GM21526 (cell line): Measurements from ENCODE around the gene ZNF554.
"Not testable (repeated sequence)": the region's sequence is repeated elsewhere in the genome, so short reads cannot be mapped to it uniquely, and the experiment has no call there.

Experiments used
- ATAC-seq: cut with Tn5 transposase; IDR thresholded peaks from one replicate; pipeline ENCODE4 v1.9.1; 2021; ENCODE audit warnings: moderate library complexity; ENCODE audit not compliant: unreplicated experiment, low FRiP score

Gene ZNF554

GRCh38 chr19:2790557-2791271 lies 29.0 kb upstream of the ZNF554 start:
- ATAC-seq: no peak

GRCh38 chr19:2791440-2791839 lies 28.2 kb upstream of the ZNF554 start:
- no peak for ATAC-seq

GRCh38 chr19:2791876-2792275 lies 27.8 kb upstream of the ZNF554 start:
- ATAC-seq: no peak

- not testable (repeated sequence) for ATAC-seq
Measured at GRCh38 chr19:2792666-2793065, 27.0 kb upstream of the ZNF554 start.

- ATAC-seq: no peak
Measured at GRCh38 chr19:2793126-2793525, 26.5 kb upstream of the ZNF554 start.

- no peak for ATAC-seq
Measured at GRCh38 chr19:2793577-2793976, 26.1 kb upstream of the ZNF554 start.

GRCh38 chr19:2795827-2796658 lies 23.6 kb upstream of the ZNF554 start:
- ATAC-seq: no peak

- ATAC-seq: no peak
Measured at GRCh38 chr19:2796659-2797266, 22.9 kb upstream of the ZNF554 start.

- ATAC-seq: no peak
Measured at GRCh38 chr19:2797280-2797679, 22.4 kb upstream of the ZNF554 start.

GRCh38 chr19:2798158-2798685 lies 21.4 kb upstream of the ZNF554 start:
- no peak for ATAC-seq

- no peak for ATAC-seq
Measured at GRCh38 chr19:2798733-2799132, 20.9 kb upstream of the ZNF554 start.

- ATAC-seq: no peak
Measured at GRCh38 chr19:2799273-2800020, 20.2 kb upstream of the ZNF554 start.

- no peak for ATAC-seq
Measured at GRCh38 chr19:2800506-2800905, 19.2 kb upstream of the ZNF554 start.

GRCh38 chr19:2802826-2803225 lies 16.8 kb upstream of the ZNF554 start:
- no peak for ATAC-seq

GRCh38 chr19:2803486-2804155 lies 16.0 kb upstream of the ZNF554 start:
- ATAC-seq: no peak

- no peak for ATAC-seq
Measured at GRCh38 chr19:2804156-2805004, 15.3 kb upstream of the ZNF554 start.

GRCh38 chr19:2805261-2805900 lies 14.3 kb upstream of the ZNF554 start:
- no peak for ATAC-seq

GRCh38 chr19:2805991-2806649 lies 13.5 kb upstream of the ZNF554 start:
- ATAC-seq: no peak
